ENCODE data around the gene CACNA1B. TPM values are rescaled to one million over a fixed set of nuclear protein-coding genes. Genes with fewer than 3 reads are reported as not detected.

Gene CACNA1B
- total RNA-seq, 6 experiments from 2014 or later = not detected

DNA sequence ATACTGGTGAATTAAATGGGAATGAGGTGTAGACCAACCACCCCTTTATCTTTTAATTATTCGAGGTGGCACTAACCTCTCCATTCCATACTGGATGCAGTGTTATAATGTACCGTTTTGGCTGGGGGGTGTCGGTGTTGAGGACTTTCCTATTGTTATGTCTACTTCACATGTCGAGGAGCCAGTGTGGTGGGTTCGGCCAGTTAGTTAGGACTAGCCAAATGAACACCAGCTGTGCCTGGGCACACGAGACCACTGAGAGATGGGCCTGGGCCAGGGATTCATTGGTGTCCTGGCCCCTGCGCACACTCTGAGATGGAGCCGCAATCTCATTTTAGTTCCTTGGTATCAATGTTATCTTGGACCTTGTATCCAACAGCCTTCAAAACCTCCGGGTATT lies 186.2 kb downstream of the CACNA1B start:
- Mint-ChIP-seq H3K4me3 (no peak overlapping the region), H3K9me3 (peaks cover 51% of the 10 kb centered on the region), H3K36me3 (ENCODE audit: low read depth) (no peaks in the 10 kb centered on the region), H3K27ac (no peak overlapping the region), H3K27me3 (ENCODE audit: insufficient read depth) (peaks cover 2% of the 10 kb centered on the region; the same call in 1 of the 2 replicates), H3K4me1 (ENCODE audit: low read depth) (no peaks in the 10 kb centered on the region)
- no peak for DNase-seq
- TF ChIP-seq, protein P1, sequence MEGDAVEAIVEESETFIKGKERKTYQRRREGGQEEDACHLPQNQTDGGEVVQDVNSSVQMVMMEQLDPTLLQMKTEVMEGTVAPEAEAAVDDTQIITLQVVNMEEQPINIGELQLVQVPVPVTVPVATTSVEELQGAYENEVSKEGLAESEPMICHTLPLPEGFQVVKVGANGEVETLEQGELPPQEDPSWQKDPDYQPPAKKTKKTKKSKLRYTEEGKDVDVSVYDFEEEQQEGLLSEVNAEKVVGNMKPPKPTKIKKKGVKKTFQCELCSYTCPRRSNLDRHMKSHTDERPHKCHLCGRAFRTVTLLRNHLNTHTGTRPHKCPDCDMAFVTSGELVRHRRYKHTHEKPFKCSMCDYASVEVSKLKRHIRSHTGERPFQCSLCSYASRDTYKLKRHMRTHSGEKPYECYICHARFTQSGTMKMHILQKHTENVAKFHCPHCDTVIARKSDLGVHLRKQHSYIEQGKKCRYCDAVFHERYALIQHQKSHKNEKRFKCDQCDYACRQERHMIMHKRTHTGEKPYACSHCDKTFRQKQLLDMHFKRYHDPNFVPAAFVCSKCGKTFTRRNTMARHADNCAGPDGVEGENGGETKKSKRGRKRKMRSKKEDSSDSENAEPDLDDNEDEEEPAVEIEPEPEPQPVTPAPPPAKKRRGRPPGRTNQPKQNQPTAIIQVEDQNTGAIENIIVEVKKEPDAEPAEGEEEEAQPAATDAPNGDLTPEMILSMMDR (IDR thresholded peaks at IDR 0.05) = no peak

GRCh38 chr9:138064547-138064946 lies 187.0 kb downstream of the CACNA1B start:
- Mint-ChIP-seq H3K27me3 (ENCODE audit: insufficient read depth) (peaks cover 2% of the 10 kb centered on the region; the same call in 1 of the 2 replicates), H3K36me3 (ENCODE audit: low read depth) (no peaks in the 10 kb centered on the region), H3K27ac (no peak overlapping the region), H3K9me3 (peaks cover 50% of the 10 kb centered on the region), H3K4me3 (no peak overlapping the region), H3K4me1 (ENCODE audit: low read depth) (no peaks in the 10 kb centered on the region)
- DNase-seq = no peak
- TF ChIP-seq, protein P1 (IDR thresholded peaks at IDR 0.05) = no peak

DNA sequence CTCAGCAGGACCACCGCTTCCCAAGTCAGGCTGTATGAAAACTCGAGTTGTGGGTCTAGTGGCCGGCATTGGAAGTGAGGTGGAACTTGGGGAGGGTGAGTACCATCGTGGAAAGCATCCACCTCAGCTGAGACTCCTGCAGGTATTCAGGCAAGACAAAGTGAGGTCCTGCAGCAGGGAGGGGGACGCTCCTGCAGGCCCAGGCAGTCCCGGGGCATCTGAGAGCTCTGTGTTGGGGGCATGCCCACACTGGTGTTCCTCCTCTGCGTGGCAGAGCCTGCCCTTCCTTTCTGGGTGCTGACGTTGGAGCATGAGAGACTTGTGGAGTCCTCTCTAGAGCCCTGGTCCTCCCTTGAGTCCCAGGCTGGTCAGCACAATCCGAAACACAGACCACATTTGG lies 187.7 kb downstream of the CACNA1B start:
- H3K27me3 Mint-ChIP-seq (ENCODE audit: insufficient read depth) = peaks cover 2% of the 10 kb centered on the region; the same call in 1 of the 2 replicates
- no peaks in the 10 kb centered on the region for H3K4me1 Mint-ChIP-seq (ENCODE audit: low read depth)
- peaks cover 47% of the 10 kb centered on the region for H3K9me3 Mint-ChIP-seq

GRCh38 chr9:138066049-138066448 lies 188.5 kb downstream of the CACNA1B start:
- no peaks in the 10 kb centered on the region for H3K4me1 Mint-ChIP-seq (ENCODE audit: low read depth)
- H3K36me3 Mint-ChIP-seq (ENCODE audit: low read depth) = no peaks in the 10 kb centered on the region; the same call in 1 of the 2 replicates
- peaks cover 2% of the 10 kb centered on the region; the same call in 1 of the 2 replicates for H3K27me3 Mint-ChIP-seq (ENCODE audit: insufficient read depth)
- TF ChIP-seq, protein P1 (IDR thresholded peaks at IDR 0.05) = no peak
- no peak overlapping the region for H3K27ac Mint-ChIP-seq
- H3K4me3 Mint-ChIP-seq = no peak overlapping the region
- DNase-seq = no peak
- peaks cover 47% of the 10 kb centered on the region for H3K9me3 Mint-ChIP-seq

More for the DNA sequence above, 187.7 kb downstream of the CACNA1B start:
- TF ChIP-seq, protein P1 (IDR thresholded peaks at IDR 0.05) = no peak
- no peak overlapping the region for H3K4me3 Mint-ChIP-seq
- DNase-seq = no peak
- no peaks in the 10 kb centered on the region; the same call in 1 of the 2 replicates for H3K36me3 Mint-ChIP-seq (ENCODE audit: low read depth)
- H3K27ac Mint-ChIP-seq = no peak overlapping the region

GRCh38 chr9:138067613-138068367 lies 190.2 kb downstream of the CACNA1B start:
- Mint-ChIP-seq H3K4me1 (ENCODE audit: low read depth) (no peaks in the 10 kb centered on the region), H3K27ac (no peak overlapping the region), H3K27me3 (ENCODE audit: insufficient read depth) (peaks cover 4% of the 10 kb centered on the region; the same call in 1 of the 2 replicates), H3K9me3 (peaks cover 49% of the 10 kb centered on the region), H3K36me3 (ENCODE audit: low read depth) (no peaks in the 10 kb centered on the region; the same call in 1 of the 2 replicates), H3K4me3 (no peak overlapping the region)
- TF ChIP-seq, protein P1 (IDR thresholded peaks at IDR 0.05) = no peak
- no peak for DNase-seq

Data from HFFc6 (cell line).